Measurements from ENCODE around the gene RNU1-3.
"Not testable (repeated sequence)": the region's sequence is repeated elsewhere in the genome, so short reads cannot be mapped to it uniquely, and the experiment has no call there.

GRCh38 chr1:16684152-16684551 is 17.4 kb upstream of the RNU1-3 start:
- TF ChIP-seq CTCF (optimal IDR thresholded peaks at IDR 0.05 in 1 of 3, IDR thresholded peaks at IDR 0.05 in 1 of 3, conservative IDR thresholded peaks at IDR 0.05 in 1 of 3; ENCODE audit: extremely low read depth in 1 of 3, insufficient read depth in 2 of 3, low read length in 3 of 3); EZH2 (IDR thresholded peaks at IDR 0.05; ENCODE audit: low read length): not testable (repeated sequence)
